Endometrium (tissue), 2 donors: ENCODE results near the gene ABCA5.
"Not testable (repeated sequence)": the region's sequence is repeated elsewhere in the genome, so short reads cannot be mapped to it uniquely, and the experiment has no call there.

ENCODE experiments used
- FAIRE-seq: peaks from 2 replicates; lab custom pipeline; 2012; peaks lifted over from hg19 to GRCh38; lab: Jason Lieb, UNC
- donor health status: control.
- donor health status: control.

The ABCA5 gene

GRCh38 chr17:69213059-69213813, 113.7 kb downstream of the ABCA5 start:
- no peak for FAIRE-seq

GRCh38 chr17:69208640-69209039, 118.3 kb downstream of the ABCA5 start:
- no peak for FAIRE-seq

- FAIRE-seq: no peak
Measured at GRCh38 chr17:69207151-69207550, 119.8 kb downstream of the ABCA5 start.

GRCh38 chr17:69198238-69198637, 128.7 kb downstream of the ABCA5 start:
- no peak for FAIRE-seq

- FAIRE-seq: not testable (repeated sequence)
Measured at GRCh38 chr17:69196105-69196653, 130.8 kb downstream of the ABCA5 start.
